Caco-2 (cell line): Measurements from ENCODE around the gene CSAD. TPM values are rescaled to one million over a fixed set of nuclear protein-coding genes. Genes with fewer than 3 reads are reported as not detected.

ENCODE experiments used
- BruUV-seq: library from RNA; stranded (reverse); fragments of 400-500 nt; replicated peaks from 2 replicates; lab custom pipeline; 2021; lab: Mats Ljungman, UMichigan
- CTCF ChIA-PET: fragments of 300-600 bp; sonication (Branson Sonifier 250); formaldehyde crosslinking; loops from one replicate; lab custom pipeline; 2022; ENCODE audit warnings: antibody characterized with exemption; lab: Charles Lee
- POLR2A ChIA-PET: fragments of 300-600 bp; sonication (Branson Sonifier 250); formaldehyde crosslinking; loops from one replicate; lab custom pipeline; 2022; ENCODE audit warnings: antibody characterized with exemption; lab: Charles Lee
- DNase-seq, 2 experiments: peaks; one replicate each; pipeline versions ENCODE4 v3.0.0 to v3.0.0-alpha.2; 2020 to 2022
- H3K27me3 ChIP-seq: replicated peaks from 2 replicates; pipeline ENCODE4 v1.6.0; 2011; ENCODE audit warnings: low read length; ENCODE audit not compliant: control insufficient read depth, insufficient read depth
- H3K36me3 ChIP-seq: 2 replicates; pipeline ENCODE4 v1.5.1; 2011; ENCODE audit warnings: low read length; ENCODE audit not compliant: control insufficient read depth, insufficient read depth
- H3K4me1 ChIP-seq: fragments of 250-450 bp; sonication (Bioruptor Pico); 2 replicates; pipeline ENCODE4 v1.5.1; 2020; ENCODE audit warnings: mild to moderate bottlenecking
- H3K4me3 ChIP-seq: 2 replicates; pipeline ENCODE4 v1.5.1; 2011; ENCODE audit warnings: low read depth, mild to moderate bottlenecking, control low read depth, low read length
- H3K9me3 ChIP-seq: fragments of 250-450 bp; sonication (Bioruptor Pico); 2 replicates; pipeline ENCODE4 v1.5.1; 2020; ENCODE audit warnings: mild to moderate bottlenecking, moderate library complexity
- H3K27ac Mint-ChIP-seq: one replicate; pipeline ENCODE4 v1.8.0; 2022; ENCODE audit warnings: mixed read lengths; ENCODE audit not compliant: unreplicated experiment
- H3K27me3 Mint-ChIP-seq: one replicate; pipeline ENCODE4 v1.8.0; 2022; ENCODE audit warnings: mixed read lengths; ENCODE audit not compliant: insufficient read depth, unreplicated experiment
- H3K36me3 Mint-ChIP-seq: one replicate; pipeline ENCODE4 v1.8.0; 2022; ENCODE audit warnings: mild to moderate bottlenecking, mixed read lengths; ENCODE audit not compliant: insufficient read depth, unreplicated experiment
- H3K4me1 Mint-ChIP-seq: one replicate; pipeline ENCODE4 v1.8.0; 2022; ENCODE audit warnings: low read depth, mixed read lengths; ENCODE audit not compliant: unreplicated experiment
- H3K4me3 Mint-ChIP-seq: one replicate; pipeline ENCODE4 v1.8.0; 2022; ENCODE audit warnings: mild to moderate bottlenecking, moderate library complexity, mixed read lengths; ENCODE audit not compliant: unreplicated experiment
- H3K9me3 Mint-ChIP-seq: one replicate; pipeline ENCODE4 v1.8.0; 2022; ENCODE audit warnings: mixed read lengths; ENCODE audit not compliant: unreplicated experiment
- CTCF ChIP-seq, 2 experiments: fragments of 200-600 bp in 1 of 2; IDR thresholded peaks; 1 replicate in 1 of 2; 2 replicates in 1 of 2; pipeline versions ENCODE4 v1.5.1 to v1.8.0; 2011 to 2022; ENCODE audit warnings: antibody characterized with exemption in 1 of 2, control low read depth in 1 of 2, inconsistent platforms in 1 of 2, low read depth in 1 of 2, low read length in 1 of 2, mild to moderate bottlenecking in 1 of 2, moderate library complexity in 1 of 2; ENCODE audit not compliant: insufficient read depth in 1 of 2, severe bottlenecking in 1 of 2, unreplicated experiment in 1 of 2
- intact Hi-C: fragments of 100-400 bp; cut with micrococcal nuclease; formaldehyde crosslinking; loops from one replicate; pipeline ENCODE4 v1.10.0; 2022; ENCODE audit not compliant: unreplicated experiment
- total RNA-seq: library from RNA; stranded (reverse); gene quantifications from 2 replicates; pipeline ENCODE4 v1.2.3, GENCODE V29; 2022

Gene CSAD
- total RNA-seq, 1 experiment from 2014 or later = 20.1 TPM

GRCh38 chr12:53160673-53161072 lies 20.1 kb downstream of the CSAD start:
- Histone ChIP-seq H3K27me3 (no peaks in the 10 kb centered on the region), H3K36me3 (no peaks in the 10 kb centered on the region), H3K4me3 (no peak overlapping the region), H3K4me1 (no peaks in the 10 kb centered on the region), H3K9me3 (no peaks in the 10 kb centered on the region)
- no peak for DNase-seq
- Mint-ChIP-seq H3K36me3 (peaks cover 6% of the 10 kb centered on the region), H3K4me1 (peaks cover 11% of the 10 kb centered on the region), H3K4me3 (no peak overlapping the region), H3K27ac (no peak overlapping the region), H3K9me3 (no peaks in the 10 kb centered on the region), H3K27me3 (no peaks in the 10 kb centered on the region)
- intact Hi-C loops = no loop called here
- CTCF ChIA-PET = interaction anchor here (0.6 to 2.9 kb wide), 3 partner anchors 20 to 107 kb away, joined by 3 to 9 read pairs (median 3); partner anchors contain the start of genes CSAD and ZNF740
- POLR2A ChIA-PET = no interaction called here
- no peak for TF ChIP-seq CTCF (IDR thresholded peaks at IDR 0.05; ENCODE audit: insufficient read depth in 1 of 2, low read depth in 1 of 2, low read length in 1 of 2, severe bottlenecking in 1 of 2, unreplicated experiment in 1 of 2)
- BruUV-seq = no TSS peak

- no peak for TF ChIP-seq CTCF (IDR thresholded peaks at IDR 0.05; ENCODE audit: insufficient read depth in 1 of 2, low read depth in 1 of 2, low read length in 1 of 2, severe bottlenecking in 1 of 2, unreplicated experiment in 1 of 2)
- Mint-ChIP-seq H3K4me1 (peaks cover 11% of the 10 kb centered on the region), H3K27me3 (no peaks in the 10 kb centered on the region), H3K36me3 (peaks cover 6% of the 10 kb centered on the region), H3K9me3 (no peaks in the 10 kb centered on the region), H3K27ac (peak overlapping the region; percentile 71), H3K4me3 (no peak overlapping the region)
- no peaks in the 10 kb centered on the region for H3K4me1 ChIP-seq
- no peaks in the 10 kb centered on the region for H3K9me3 ChIP-seq
- BruUV-seq = no TSS peak
- CTCF ChIA-PET = interaction anchor here (1.0 to 2.9 kb wide), 8 partner anchors 15 to 161 kb away, joined by 3 to 9 read pairs (median 5); partner anchors contain the start of genes AAAS, CSAD, SOAT2 and ZNF740
- intact Hi-C loops = loop anchor here (1.0 kb wide), 1 partner anchor 30 kb away; no protein-coding TSS in a partner anchor
- no peaks in the 10 kb centered on the region for H3K36me3 ChIP-seq
- H3K4me3 ChIP-seq = no peak overlapping the region
- no peak for DNase-seq
- H3K27me3 ChIP-seq = no peaks in the 10 kb centered on the region
- POLR2A ChIA-PET = no interaction called here
Measured at GRCh38 chr12:53160000-53160399, 20.7 kb downstream of the CSAD start.

- BruUV-seq = no TSS peak
- Mint-ChIP-seq H3K36me3 (peaks cover 6% of the 10 kb centered on the region), H3K4me3 (no peak overlapping the region), H3K27ac (peak overlapping the region; percentile 71), H3K27me3 (no peaks in the 10 kb centered on the region), H3K9me3 (no peaks in the 10 kb centered on the region), H3K4me1 (peaks cover 11% of the 10 kb centered on the region)
- intact Hi-C loops = loop anchor here (1.0 kb wide), 1 partner anchor 31 kb away; no protein-coding TSS in a partner anchor
- TF ChIP-seq CTCF (IDR thresholded peaks at IDR 0.05; ENCODE audit: insufficient read depth in 1 of 2, low read depth in 1 of 2, low read length in 1 of 2, severe bottlenecking in 1 of 2, unreplicated experiment in 1 of 2) = peak; percentile 90
- Histone ChIP-seq H3K27me3 (no peaks in the 10 kb centered on the region), H3K4me1 (no peaks in the 10 kb centered on the region), H3K9me3 (no peaks in the 10 kb centered on the region), H3K4me3 (no peak overlapping the region), H3K36me3 (no peaks in the 10 kb centered on the region)
- ChIA-PET POLR2A (no interaction called here), CTCF (interaction anchor here (0.5 to 2.9 kb wide), 13 partner anchors 16 to 186 kb away, joined by 3 to 9 read pairs (median 5); partner anchors contain the start of genes AAAS, CSAD, SOAT2 and SPRYD3)
- peak; percentile 75 to 82 for DNase-seq
Measured at GRCh38 chr12:53159195-53159839, 21.4 kb downstream of the CSAD start.
